Hematopoietic multipotent progenitor cell treated with erythropoietin and hydrocortisone succinate and interleukin-3 and kit ligand, for 8 days (in vitro differentiated cells): ENCODE results near the gene RBM18.
A peak's percentile ranks its signal among the peaks of the same experiment; 100 is the strongest.

ENCODE experiments used
- DNase-seq: peaks from one replicate; pipeline ENCODE4 v3.0.0-alpha.2; 2015

Gene RBM18

GRCh38 chr9:122264360-122265148, at the start of gene RBM18, which contains the start of gene MRRF:
TSS of gene RBM18 (minus strand) at chr9:122264840. CDS start at chr9:122261492, 3,348 bp downstream.
TSS of gene MRRF (plus strand) at chr9:122264882. CDS start at chr9:122270892, 6,010 bp downstream.
- DNase-seq = peak; percentile 89

- peak; percentile 34 for DNase-seq
These were observed 49.5 kb upstream of the RBM18 start for GRCh38 chr9:122314165-122314564.

DNA sequence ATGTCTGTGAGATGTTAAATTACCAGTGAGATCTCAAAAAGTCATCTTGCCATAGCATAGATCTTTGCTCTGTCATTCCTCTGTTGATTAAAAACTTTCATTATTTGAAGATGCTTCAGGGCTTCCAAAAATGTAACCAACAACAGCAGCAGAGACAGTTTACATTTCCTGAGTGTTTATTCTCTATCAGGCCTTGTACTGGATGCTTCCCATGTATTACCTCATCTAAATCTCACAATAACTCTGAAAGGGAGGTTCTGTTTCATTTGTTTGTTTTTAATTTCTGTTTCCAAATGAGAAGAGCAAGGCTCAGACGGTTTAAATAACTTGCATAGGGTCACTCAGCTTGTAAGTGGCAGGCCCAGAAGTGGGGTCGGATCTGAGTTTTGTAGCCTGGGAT, 45.2 kb upstream of the RBM18 start:
- no peak for DNase-seq

DNA sequence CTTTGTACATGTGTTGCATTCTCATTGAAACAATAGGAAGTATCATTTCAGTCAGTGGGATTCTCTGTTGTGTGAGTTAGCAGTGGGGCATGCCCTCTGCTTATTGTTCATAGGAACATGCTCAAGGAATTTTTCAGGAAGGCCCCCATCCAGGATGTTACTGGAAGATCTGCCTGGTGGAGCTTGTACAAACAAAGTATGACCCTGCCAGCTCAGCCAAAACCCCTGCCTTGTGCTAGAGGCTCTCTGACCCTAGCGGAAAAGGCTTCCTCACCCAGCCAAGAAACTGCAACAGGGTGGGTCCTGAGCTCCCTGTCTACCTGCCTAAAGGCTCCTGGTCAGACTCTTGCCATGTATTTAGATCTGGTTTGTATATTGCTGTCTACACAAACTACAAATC, 43.3 kb upstream of the RBM18 start:
- DNase-seq = no peak

DNA sequence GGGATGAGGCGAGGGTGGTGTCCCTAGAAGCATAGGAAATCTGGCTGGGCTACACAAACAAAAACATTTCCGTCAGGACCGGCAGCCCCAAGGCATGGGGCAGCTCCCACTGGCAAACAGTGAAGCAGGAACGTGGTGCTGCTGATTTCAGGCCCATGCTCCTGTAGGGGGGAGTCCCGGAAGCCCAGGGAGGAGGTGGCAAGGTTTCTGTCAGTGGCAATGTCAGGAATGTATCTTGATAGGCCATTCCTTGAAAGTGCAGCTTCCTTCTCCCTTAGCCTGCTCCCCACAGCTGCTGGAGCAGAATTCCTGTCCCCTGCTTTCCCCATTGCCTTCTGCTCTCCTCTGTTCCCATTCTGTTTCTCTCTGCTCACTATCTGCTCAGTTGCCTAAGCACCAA, 42.4 kb upstream of the RBM18 start:
- no peak for DNase-seq

GRCh38 chr9:122302237-122303093, 37.8 kb upstream of the RBM18 start:
- no peak for DNase-seq

DNA sequence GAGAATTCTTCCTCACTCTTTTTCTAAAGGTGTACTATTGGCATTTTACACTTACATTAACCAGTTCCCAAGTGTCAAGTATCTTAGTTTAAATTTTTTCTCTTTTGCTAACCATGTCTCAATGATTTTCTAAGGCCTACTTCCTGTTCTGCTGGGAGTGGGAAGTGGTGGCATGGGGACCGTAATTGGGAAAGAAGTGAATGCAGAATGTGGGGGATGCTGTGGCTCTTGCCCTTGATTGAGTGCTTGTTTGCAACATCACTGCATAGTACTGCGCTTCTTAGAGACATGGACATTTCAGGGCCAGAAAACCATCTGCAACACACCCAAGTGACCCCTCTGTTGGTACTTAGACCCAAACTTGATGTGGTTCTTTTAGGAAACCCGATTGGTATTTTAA, 32.9 kb upstream of the RBM18 start:
- no peak for DNase-seq

GRCh38 chr9:122294531-122294930, 29.9 kb upstream of the RBM18 start:
- no peak for DNase-seq

DNA sequence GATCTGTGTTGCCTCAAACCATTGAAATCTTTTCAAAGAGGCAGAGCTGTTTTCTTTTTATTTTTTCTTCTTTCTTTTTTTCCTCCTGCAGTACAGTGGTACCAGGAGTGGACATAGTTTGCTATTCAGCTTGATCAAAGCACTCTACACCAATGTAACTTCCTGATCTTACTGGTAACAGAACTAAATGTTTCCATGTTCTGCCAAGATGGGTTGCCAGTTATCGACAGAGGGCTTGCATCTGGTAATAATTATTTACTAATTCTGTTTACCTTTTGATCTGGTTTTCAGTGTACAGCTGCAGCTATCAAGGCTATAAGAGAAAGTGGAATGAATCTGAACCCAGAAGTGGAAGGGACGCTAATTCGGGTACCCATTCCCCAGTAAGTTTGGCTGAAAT, 26.8 kb upstream of the RBM18 start:
- no peak for DNase-seq

GRCh38 chr9:122287214-122287720, 22.6 kb upstream of the RBM18 start:
- DNase-seq = no peak

GRCh38 chr9:122286764-122287163, 22.1 kb upstream of the RBM18 start:
- DNase-seq = no peak

- DNase-seq = no peak
These were observed 16.7 kb upstream of the RBM18 start for GRCh38 chr9:122281368-122281767.

- DNase-seq = no peak
These were observed 12.8 kb upstream of the RBM18 start for GRCh38 chr9:122277285-122277897.

GRCh38 chr9:122276096-122276495, 11.5 kb upstream of the RBM18 start:
- DNase-seq = no peak

- no peak for DNase-seq
These were observed 9.4 kb upstream of the RBM18 start for GRCh38 chr9:122274055-122274454.

- DNase-seq = no peak
These were observed 3.6 kb upstream of the RBM18 start for GRCh38 chr9:122268041-122268814.

- DNase-seq = peak; percentile 78
These were observed 692 bp upstream of the RBM18 start for GRCh38 chr9:122265149-122265915.

DNA sequence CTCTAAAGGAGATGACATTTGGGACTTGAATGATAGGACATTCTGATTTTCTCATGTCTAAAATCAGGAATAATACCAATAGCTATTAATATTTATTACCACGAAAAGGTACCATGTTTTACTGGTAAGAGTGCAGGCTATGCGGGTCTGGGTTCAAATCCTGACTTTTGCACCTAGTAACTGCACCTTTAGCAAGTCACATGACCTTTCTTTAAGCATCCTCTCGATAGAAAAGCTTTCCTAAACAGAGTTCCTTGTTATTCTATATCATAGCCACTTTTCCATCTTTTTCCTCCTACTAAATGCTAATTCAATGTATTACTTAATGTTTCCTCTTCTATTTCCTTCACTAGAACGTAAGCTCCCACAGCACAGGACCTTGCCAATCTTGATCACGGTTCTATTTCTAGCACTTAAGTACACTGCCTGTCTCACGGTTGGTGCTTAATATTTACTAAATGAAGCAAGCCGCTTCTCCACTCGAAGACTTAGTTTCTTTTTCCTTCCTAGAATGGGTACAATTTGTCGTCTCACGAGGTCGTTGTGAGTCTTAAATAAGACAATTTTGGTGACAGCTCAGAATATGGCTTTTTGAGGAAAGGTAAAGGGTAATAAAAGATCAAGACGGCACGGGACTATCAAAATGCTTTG, 816 bp downstream of the RBM18 start:
- no peak for DNase-seq

- DNase-seq = no peak
These were observed 2.6 kb downstream of the RBM18 start for GRCh38 chr9:122262073-122262472.

- DNase-seq = peak; percentile 35
These were observed 3.2 kb downstream of the RBM18 start for GRCh38 chr9:122261469-122261881.

DNA sequence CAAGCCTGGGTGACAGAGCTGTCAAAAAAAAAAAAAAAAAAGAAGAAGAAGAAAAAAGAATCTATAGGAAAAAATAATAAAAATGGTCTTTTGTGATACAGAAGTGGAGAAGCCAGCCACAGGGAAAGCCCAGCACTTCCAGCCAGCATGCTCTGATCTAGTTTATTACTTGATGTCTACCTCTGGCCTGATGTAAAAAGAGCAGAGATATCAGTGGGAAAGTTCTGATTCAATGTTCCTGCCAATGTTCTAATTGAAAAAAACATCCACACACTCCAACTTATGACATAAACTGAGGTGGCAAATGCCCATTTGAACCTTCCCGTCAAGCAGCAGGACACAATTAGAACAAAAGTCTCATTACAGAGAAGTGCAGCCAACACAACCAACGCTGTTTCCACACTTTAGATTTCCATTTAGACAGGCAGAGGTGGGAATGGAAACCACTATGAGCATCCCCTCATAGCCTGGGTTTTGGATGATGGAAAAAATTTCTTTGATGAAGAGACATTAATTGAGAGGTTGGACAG, 5.7 kb downstream of the RBM18 start:
- no peak for DNase-seq
